RPMI7951 (cell line): ENCODE data around the gene TSFM. TPM values are rescaled to one million over a fixed set of nuclear protein-coding genes. Genes with fewer than 3 reads are reported as not detected.
"Not testable (repeated sequence)": the region's sequence is repeated elsewhere in the genome, so short reads cannot be mapped to it uniquely, and the experiment has no call there.

Experiments
- DNase-seq: peaks from one replicate; pipeline ENCODE4 v3.0.0-alpha.2; 2012; ENCODE audit warnings: low read depth
- total RNA-seq: library from RNA; depleted of rRNA; stranded (reverse); fragments of >200 nt; shearing (Covaris generic); gene quantifications from 2 replicates; pipeline ENCODE4 v1.2.3, GENCODE V29; 2014

The TSFM gene
- total RNA-seq, 1 experiment from 2014 or later = 43.1 TPM

- no peak for DNase-seq
Measured at GRCh38 chr12:57763881-57764661, 18.5 kb upstream of the TSFM start.

DNA sequence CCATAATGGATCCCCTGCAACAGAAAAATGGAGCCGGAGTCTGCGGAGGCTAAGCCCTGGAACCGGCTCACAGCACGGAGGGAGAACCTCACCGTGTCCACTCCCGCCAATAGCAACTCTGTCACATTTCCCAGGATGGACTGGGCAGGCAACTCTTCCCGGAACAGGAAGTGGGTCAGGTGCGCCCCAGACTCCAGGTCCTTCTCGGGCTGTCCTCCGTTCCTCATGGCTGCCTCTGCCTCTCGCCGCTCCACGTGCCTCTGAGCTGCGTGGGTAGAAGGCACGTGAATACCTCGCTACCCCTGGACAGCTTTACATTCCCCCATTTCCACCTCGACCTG, 18.0 kb upstream of the TSFM start:
- DNase-seq = no peak

DNA sequence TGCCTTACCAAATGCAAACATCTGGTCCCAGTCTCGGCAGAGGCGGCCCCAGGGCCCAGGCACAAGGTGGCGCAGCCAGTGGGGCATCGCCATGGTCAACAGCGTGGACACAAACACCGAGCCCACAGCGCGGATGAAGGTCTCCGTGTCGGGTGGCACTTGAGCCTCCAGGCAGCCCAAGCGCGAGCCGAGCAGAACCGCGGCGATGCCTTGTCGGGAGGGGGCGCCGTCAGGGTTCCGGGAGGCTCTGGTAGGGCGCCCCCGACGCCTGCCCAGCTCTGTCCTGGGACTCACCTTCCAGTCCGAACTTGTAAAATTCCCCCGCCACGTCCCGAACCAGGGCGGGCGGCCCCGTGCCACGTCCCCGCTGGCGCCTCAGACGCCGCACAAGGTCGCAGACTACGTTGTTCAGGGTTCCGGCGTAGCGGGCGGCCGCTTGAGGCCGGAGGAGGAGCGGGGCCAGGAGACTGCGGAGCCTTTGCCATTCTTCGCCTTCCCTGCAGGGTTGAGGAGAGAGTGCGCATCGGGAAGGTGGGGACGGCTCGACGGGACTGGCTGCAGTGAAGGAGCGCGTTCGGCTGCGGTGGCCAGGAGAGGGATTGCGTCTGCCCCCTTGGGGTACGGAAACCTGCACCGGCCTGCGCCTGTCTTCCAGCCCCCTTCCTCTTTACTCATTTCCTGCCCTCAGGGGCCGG, 17.4 kb upstream of the TSFM start:
- DNase-seq = peak; percentile 51

- no peak for DNase-seq
Measured at GRCh38 chr12:57765698-57766463, 16.7 kb upstream of the TSFM start.

GRCh38 chr12:57766464-57767304, 15.9 kb upstream of the TSFM start, which contains the start of gene CYP27B1:
Gene CYP27B1 (minus strand): TSS chr12:57767078. CDS start chr12:57767041, 37 bp downstream.
- DNase-seq = peak; percentile 32

GRCh38 chr12:57767305-57767698, 15.3 kb upstream of the TSFM start:
- no peak for DNase-seq

DNA sequence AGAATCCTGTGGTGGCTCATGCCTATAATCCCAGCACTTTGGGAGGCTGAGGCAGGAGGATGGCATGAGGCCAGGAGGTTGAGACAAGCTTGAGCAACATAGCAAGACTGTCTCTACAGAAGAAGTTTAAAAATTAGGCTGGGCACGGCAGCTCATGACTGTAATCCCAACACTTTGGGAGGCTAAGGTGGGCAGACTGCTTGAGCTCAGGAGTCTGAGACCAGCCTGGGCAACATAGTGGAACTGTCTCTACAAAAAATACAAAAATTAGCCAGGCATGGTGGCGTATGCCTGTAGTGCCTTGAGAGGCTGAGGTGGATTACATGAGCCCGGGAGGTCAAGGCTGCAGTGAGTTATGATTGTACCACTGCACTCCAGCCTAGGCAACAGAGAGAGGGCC, 14.7 kb upstream of the TSFM start:
- DNase-seq = no peak

DNA sequence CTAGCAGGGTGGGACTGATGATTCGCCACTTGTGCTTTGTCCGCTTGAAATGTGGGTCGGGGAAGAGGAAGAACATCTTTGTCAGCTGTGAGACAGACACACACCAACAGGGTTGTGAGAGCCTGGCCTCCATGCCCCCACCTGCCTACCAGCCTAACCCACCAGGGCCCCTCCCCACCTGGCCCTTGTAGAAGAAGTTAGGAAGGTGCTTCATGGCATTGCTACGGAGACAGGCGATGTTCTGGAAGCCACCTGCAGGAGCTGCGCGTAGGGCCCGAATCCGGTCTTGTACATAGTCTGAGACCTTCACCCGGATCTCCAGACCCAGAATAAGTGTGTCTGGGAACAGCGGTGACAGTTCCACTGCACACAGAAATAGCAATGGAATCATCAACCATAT, 13.0 kb upstream of the TSFM start:
- DNase-seq = no peak

- DNase-seq = no peak
Measured at GRCh38 chr12:57770734-57771133, 11.9 kb upstream of the TSFM start.

GRCh38 chr12:57771236-57771872, 11.2 kb upstream of the TSFM start:
- DNase-seq = peak; percentile 86

- DNase-seq = peak; percentile 94
Measured at GRCh38 chr12:57771873-57772428, 10.6 kb upstream of the TSFM start, which contains the start of gene METTL1. Gene METTL1 (minus strand): TSS chr12:57772105. CDS start chr12:57772083, 22 bp downstream.

GRCh38 chr12:57772429-57773322, 9.9 kb upstream of the TSFM start, which contains the start of gene EEF1AKMT3:
Gene EEF1AKMT3 (plus strand): TSS chr12:57772614. CDS start chr12:57772725, 111 bp downstream.
- peak; percentile 62 for DNase-seq

DNA sequence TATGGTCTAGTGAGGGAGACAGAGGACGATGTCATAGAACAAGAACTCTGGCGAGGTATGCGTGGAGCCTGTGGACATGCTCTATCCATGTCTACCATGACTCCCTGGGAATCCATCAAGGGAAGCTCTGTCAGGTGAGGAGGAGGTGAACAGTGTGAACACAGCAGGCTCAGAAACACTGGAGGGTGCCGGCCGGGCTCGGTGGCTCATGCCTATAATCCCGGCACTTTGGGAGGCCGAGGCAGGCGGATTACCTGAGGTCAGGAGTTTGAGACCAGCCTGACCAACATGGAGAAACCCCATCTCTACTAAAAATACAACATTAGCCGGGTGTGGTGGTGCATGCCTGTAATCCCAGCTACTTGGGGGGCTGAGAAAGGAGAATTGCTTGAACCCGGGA, 8.0 kb upstream of the TSFM start:
- DNase-seq = not testable (repeated sequence)

GRCh38 chr12:57775044-57775443, 7.5 kb upstream of the TSFM start:
- no peak for DNase-seq

DNA sequence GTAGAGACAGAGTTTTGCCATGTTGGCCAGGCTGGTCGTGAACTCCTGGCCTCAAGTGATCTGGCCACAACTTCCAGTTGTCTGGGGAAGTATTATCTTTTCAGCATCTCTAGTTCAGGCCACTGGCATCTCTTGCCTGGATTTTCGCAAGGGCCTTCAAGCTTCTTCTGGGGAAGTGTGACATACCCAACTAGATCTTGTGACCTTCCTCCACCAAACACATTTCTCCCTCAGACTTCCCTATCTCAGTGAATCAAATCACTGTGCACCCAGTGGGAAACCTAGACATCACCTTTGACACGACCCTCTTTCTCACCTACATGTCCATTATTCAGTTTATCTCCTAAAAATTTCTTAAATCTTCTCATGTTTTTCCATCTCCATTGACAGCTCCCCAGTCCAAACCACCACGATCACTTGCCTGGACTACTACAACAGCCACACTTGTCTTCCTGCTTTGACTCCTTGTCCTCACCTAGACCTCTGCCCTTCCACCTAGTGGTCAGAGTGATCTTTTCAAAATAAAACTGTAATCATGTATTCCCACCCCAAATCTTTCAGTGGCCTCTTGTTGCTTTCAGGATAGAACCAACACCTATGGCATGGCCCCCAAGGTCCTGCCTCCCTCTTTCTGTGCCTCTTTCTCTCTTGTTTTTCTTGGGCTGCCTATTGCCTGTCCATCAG, 6.9 kb upstream of the TSFM start:
- no peak for DNase-seq

DNA sequence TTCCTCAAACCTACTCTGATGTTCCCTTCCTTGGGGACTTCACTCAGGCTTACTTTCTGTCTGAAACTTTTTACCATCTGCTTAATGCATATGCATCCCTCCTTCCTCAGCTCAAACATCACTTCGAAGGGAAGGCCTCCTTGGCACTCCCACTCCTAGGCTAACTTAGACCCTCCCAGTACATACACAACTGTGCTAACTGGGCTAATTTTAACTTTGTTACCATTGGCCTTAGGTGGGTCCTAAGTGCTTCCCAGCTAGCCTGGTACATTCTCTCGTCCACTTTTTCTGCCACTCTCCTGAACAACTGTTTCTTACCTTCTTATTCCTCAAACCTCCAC, 6.4 kb upstream of the TSFM start:
- DNase-seq = no peak

GRCh38 chr12:57777367-57777766, 5.2 kb upstream of the TSFM start:
- no peak for DNase-seq

- DNase-seq = no peak
Measured at GRCh38 chr12:57777911-57778310, 4.7 kb upstream of the TSFM start.

DNA sequence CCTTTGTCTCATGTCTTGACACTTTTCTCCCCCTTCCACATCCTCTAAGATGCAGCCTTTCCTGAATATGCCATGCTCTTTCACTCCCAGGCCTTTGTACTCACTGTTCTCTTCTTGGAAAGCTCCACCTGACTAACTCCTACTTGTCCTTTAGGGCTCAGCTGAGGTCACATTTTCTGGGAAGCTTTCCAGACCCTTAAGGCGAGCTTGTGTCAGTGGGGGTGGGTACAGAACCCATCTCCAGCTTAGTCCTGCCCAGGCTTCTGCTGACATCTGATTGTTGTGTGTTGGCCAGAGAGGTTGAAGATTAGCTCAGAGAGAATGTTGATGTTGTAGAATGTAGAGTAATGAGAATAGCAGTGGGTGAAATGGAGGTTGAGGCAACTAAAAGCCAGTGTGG, 2.9 kb upstream of the TSFM start:
- peak; percentile 19 for DNase-seq
